HG02588 (cell line): Measurements from ENCODE around the gene ADARB2.
"Not testable (repeated sequence)": the region's sequence is repeated elsewhere in the genome, so short reads cannot be mapped to it uniquely, and the experiment has no call there.

Source experiments
- ATAC-seq: cut with Tn5 transposase; IDR thresholded peaks from one replicate; pipeline ENCODE4 v1.9.1; 2021; ENCODE audit warnings: mild to moderate bottlenecking, moderate library complexity; ENCODE audit not compliant: unreplicated experiment

The ADARB2 gene

GRCh38 chr10:1737222-1738061 is at the start of gene ADARB2:
Gene ADARB2, minus strand, starts transcription at chr10:1737525.
- ATAC-seq = peak; percentile 74

GRCh38 chr10:1785835-1786234 is 48.5 kb upstream of the ADARB2 start:
- ATAC-seq = no peak

GRCh38 chr10:1782841-1783240 is 45.5 kb upstream of the ADARB2 start:
- ATAC-seq = no peak

- ATAC-seq = no peak
Observed at GRCh38 chr10:1779796-1780195, 42.5 kb upstream of the ADARB2 start.

GRCh38 chr10:1778375-1778969 is 41.1 kb upstream of the ADARB2 start:
- no peak for ATAC-seq

GRCh38 chr10:1776127-1776662 is 38.9 kb upstream of the ADARB2 start:
- ATAC-seq = no peak

- ATAC-seq = no peak
Observed at GRCh38 chr10:1774796-1775195, 37.5 kb upstream of the ADARB2 start.

- not testable (repeated sequence) for ATAC-seq
Observed at GRCh38 chr10:1773204-1773603, 35.9 kb upstream of the ADARB2 start.

- ATAC-seq = no peak
Observed at GRCh38 chr10:1766049-1766448, 28.7 kb upstream of the ADARB2 start.

- no peak for ATAC-seq
Observed at GRCh38 chr10:1762076-1762475, 24.8 kb upstream of the ADARB2 start.

GRCh38 chr10:1754506-1755153 is 17.3 kb upstream of the ADARB2 start:
- no peak for ATAC-seq

- no peak for ATAC-seq
Observed at GRCh38 chr10:1752153-1752552, 14.8 kb upstream of the ADARB2 start.

GRCh38 chr10:1747590-1748157 is 10.3 kb upstream of the ADARB2 start:
- no peak for ATAC-seq

- no peak for ATAC-seq
Observed at GRCh38 chr10:1746796-1747195, 9.5 kb upstream of the ADARB2 start.

- no peak for ATAC-seq
Observed at GRCh38 chr10:1745780-1746456, 8.6 kb upstream of the ADARB2 start.

- no peak for ATAC-seq
Observed at GRCh38 chr10:1744524-1744923, 7.2 kb upstream of the ADARB2 start.

GRCh38 chr10:1743141-1743540 is 5.8 kb upstream of the ADARB2 start:
- ATAC-seq = no peak

- no peak for ATAC-seq
Observed at GRCh38 chr10:1741450-1741849, 4.1 kb upstream of the ADARB2 start.

GRCh38 chr10:1739751-1740150 is 2.4 kb upstream of the ADARB2 start:
- ATAC-seq = no peak

- ATAC-seq = peak; percentile 48
Observed at GRCh38 chr10:1738950-1739349, 1.6 kb upstream of the ADARB2 start.

GRCh38 chr10:1736972-1737221 is 428 bp downstream of the ADARB2 start:
- no peak for ATAC-seq
